Measurements from ENCODE around the gene SH2D7.

Gene SH2D7

GRCh38 chr15:78061963-78062427 lies 30.4 kb upstream of the SH2D7 start:
- peak; percentile 69 for DNase-seq

GRCh38 chr15:78063217-78063616 lies 29.1 kb upstream of the SH2D7 start:
- DNase-seq: no peak

- no peak for DNase-seq
Observed at GRCh38 chr15:78063970-78064385, 28.4 kb upstream of the SH2D7 start.

GRCh38 chr15:78064544-78064943 lies 27.8 kb upstream of the SH2D7 start:
- DNase-seq: no peak

- no peak for DNase-seq
Observed at GRCh38 chr15:78065284-78065872, 27.0 kb upstream of the SH2D7 start.

GRCh38 chr15:78065973-78066946 lies 26.1 kb upstream of the SH2D7 start:
- DNase-seq: peak; percentile 25

- DNase-seq: peak; percentile 31
Observed at GRCh38 chr15:78067328-78068228, 24.8 kb upstream of the SH2D7 start.

- DNase-seq: no peak
Observed at GRCh38 chr15:78069052-78069414, 23.3 kb upstream of the SH2D7 start.

- DNase-seq: no peak
Observed at GRCh38 chr15:78069462-78070029, 22.8 kb upstream of the SH2D7 start.

- DNase-seq: no peak
Observed at GRCh38 chr15:78070049-78070700, 22.2 kb upstream of the SH2D7 start.

- no peak for DNase-seq
Observed at GRCh38 chr15:78071383-78071782, 21.0 kb upstream of the SH2D7 start.

GRCh38 chr15:78072080-78072892 lies 20.1 kb upstream of the SH2D7 start:
- peak; percentile 20 for DNase-seq

- no peak for DNase-seq
Observed at GRCh38 chr15:78073046-78073787, 19.1 kb upstream of the SH2D7 start.

GRCh38 chr15:78075490-78076230 lies 16.7 kb upstream of the SH2D7 start:
- peak; percentile 40 for DNase-seq

GRCh38 chr15:78076231-78077052 lies 15.9 kb upstream of the SH2D7 start:
- no peak for DNase-seq

- DNase-seq: peak; percentile 44
Observed at GRCh38 chr15:78077053-78077870, 15.1 kb upstream of the SH2D7 start, which contains the start of gene TBC1D2B. Gene TBC1D2B (minus strand): TSS chr15:78077711. CDS start chr15:78077652, 59 bp downstream.

- no peak for DNase-seq
Observed at GRCh38 chr15:78077871-78078210, 14.5 kb upstream of the SH2D7 start.
